NCI-H446 treated with DMSO at 0.1 percent for 48 hours (cell line): ENCODE data around the gene NUDT15.
"Not testable (repeated sequence)": the region's sequence is repeated elsewhere in the genome, so short reads cannot be mapped to it uniquely, and the experiment has no call there.

Experiments
- DNase-seq: peaks from one replicate; lab custom pipeline; 2025; lab: John Stamatoyannopoulos, UW

Gene NUDT15

GRCh38 chr13:48043789-48044503 is 6.4 kb downstream of the NUDT15 start:
- DNase-seq: no peak

GRCh38 chr13:48050550-48050949 is 13.0 kb downstream of the NUDT15 start:
- no peak for DNase-seq

GRCh38 chr13:48054601-48055000 is 17.1 kb downstream of the NUDT15 start:
- DNase-seq: no peak

GRCh38 chr13:48055712-48056111 is 18.2 kb downstream of the NUDT15 start:
- no peak for DNase-seq

GRCh38 chr13:48058536-48058935 is 21.0 kb downstream of the NUDT15 start:
- not testable (repeated sequence) for DNase-seq

- DNase-seq: not testable (repeated sequence)
Measured at GRCh38 chr13:48059951-48060350, 22.4 kb downstream of the NUDT15 start.

GRCh38 chr13:48066310-48066989 is 28.9 kb downstream of the NUDT15 start:
- DNase-seq: no peak

GRCh38 chr13:48068036-48068435 is 30.5 kb downstream of the NUDT15 start:
- DNase-seq: no peak

- DNase-seq: no peak
Measured at GRCh38 chr13:48068952-48069351, 31.4 kb downstream of the NUDT15 start.

- no peak for DNase-seq
Measured at GRCh38 chr13:48069573-48069972, 32.0 kb downstream of the NUDT15 start.

GRCh38 chr13:48070942-48071341 is 33.4 kb downstream of the NUDT15 start:
- DNase-seq: no peak

GRCh38 chr13:48072304-48072703 is 34.8 kb downstream of the NUDT15 start:
- no peak for DNase-seq

GRCh38 chr13:48072787-48073186 is 35.3 kb downstream of the NUDT15 start:
- no peak for DNase-seq

- DNase-seq: no peak
Measured at GRCh38 chr13:48074006-48074405, 36.5 kb downstream of the NUDT15 start.

GRCh38 chr13:48078251-48078656 is 40.7 kb downstream of the NUDT15 start:
- no peak for DNase-seq

GRCh38 chr13:48081739-48082138 is 44.2 kb downstream of the NUDT15 start:
- no peak for DNase-seq

- no peak for DNase-seq
Measured at GRCh38 chr13:48086272-48086671, 48.7 kb downstream of the NUDT15 start.

- DNase-seq: no peak
Measured at GRCh38 chr13:48093588-48093987, 56.1 kb downstream of the NUDT15 start.

GRCh38 chr13:48094404-48094780 is 56.9 kb downstream of the NUDT15 start:
- DNase-seq: no peak

GRCh38 chr13:48094781-48095502 is 57.4 kb downstream of the NUDT15 start, which contains the start of gene MED4:
MED4 (minus strand) TSS chr13:48095104; CDS start chr13:48095078, 26 bp downstream.
- peak; percentile 67 for DNase-seq

GRCh38 chr13:48096670-48097069 is 59.1 kb downstream of the NUDT15 start:
- DNase-seq: no peak
